IMR-90 (cell line): Measurements from ENCODE around the gene RFX3. TPM values are rescaled to one million over a fixed set of nuclear protein-coding genes. Genes with fewer than 3 reads are reported as not detected.
A peak's percentile ranks its signal among the peaks of the same experiment; 100 is the strongest.

Experiments
- ATAC-seq: fragments of 200-7000 bp; cut with Tn5 transposase; 2 replicates; pipeline ENCODE4 v1.9.1; 2020; ENCODE audit warnings: low read depth, mild to moderate bottlenecking, moderate library complexity
- BruUV-seq: library from RNA; stranded (reverse); fragments of 400-500 nt; replicated peaks from 2 replicates; lab custom pipeline; 2021; lab: Mats Ljungman, UMichigan
- CTCF ChIA-PET: fragments of 300-600 bp; formaldehyde crosslinking; extraction: SDS; loops from one replicate; lab custom pipeline; 2021; ENCODE audit warnings: antibody characterized with exemption; lab: Yijun Ruan, JAX
- POLR2A ChIA-PET: fragments of 300-600 bp; sonication (Branson Sonifier 250); formaldehyde crosslinking; loops from one replicate; lab custom pipeline; 2022; ENCODE audit warnings: antibody characterized with exemption; ENCODE audit not compliant: unreplicated experiment; lab: Charles Lee
- DNase-seq: peaks from one replicate; pipeline ENCODE4 v3.0.0; 2013
- H2AFZ ChIP-seq: replicated peaks from 2 replicates; pipeline ENCODE3; 2013; ENCODE audit warnings: low read length, mild to moderate bottlenecking; ENCODE audit not compliant: poor library complexity
- H2AK5ac ChIP-seq: 2 replicates; pipeline ENCODE4 v1.6.1; 2013; ENCODE audit warnings: low read depth, low read length, inconsistent platforms
- H2AK9ac ChIP-seq: replicated peaks from 2 replicates; pipeline ENCODE3; 2013; ENCODE audit warnings: mild to moderate bottlenecking, low read depth, low read length, moderate library complexity; ENCODE audit not compliant: poor library complexity
- H2BK120ac ChIP-seq: 2 replicates; pipeline ENCODE4 v1.6.1; 2013; ENCODE audit warnings: low read depth, low read length, inconsistent platforms
- H2BK15ac ChIP-seq: 3 replicates; pipeline ENCODE4 v1.6.1; 2013; ENCODE audit warnings: low read depth, low read length, inconsistent platforms
- H2BK20ac ChIP-seq: 2 replicates; pipeline ENCODE4 v1.6.1; 2013; ENCODE audit warnings: low read depth, mild to moderate bottlenecking, inconsistent platforms, low read length, moderate library complexity
- H2BK5ac ChIP-seq: 2 replicates; pipeline ENCODE4 v1.6.1; 2013; ENCODE audit warnings: mild to moderate bottlenecking, low read depth, low read length, inconsistent platforms; ENCODE audit not compliant: poor library complexity, severe bottlenecking
- H3K14ac ChIP-seq: replicated peaks from 2 replicates; pipeline ENCODE4 v1.6.1; 2013; ENCODE audit warnings: low read depth, low read length, inconsistent platforms
- H3K18ac ChIP-seq: 2 replicates; pipeline ENCODE4 v1.6.1; 2013; ENCODE audit warnings: low read depth, low read length, control low read depth
- H3K23ac ChIP-seq: 2 replicates; pipeline ENCODE4 v1.6.1; 2013; ENCODE audit warnings: low read depth, low read length, inconsistent platforms
- H3K27ac ChIP-seq: 2 replicates; pipeline ENCODE4 v1.5.1; 2013; ENCODE audit warnings: mild to moderate bottlenecking, control low read depth, low read length; ENCODE audit not compliant: insufficient read depth
- H3K27me3 ChIP-seq: 2 replicates; pipeline ENCODE4 v1.6.1; 2013; ENCODE audit warnings: low read length; ENCODE audit not compliant: control insufficient read depth, insufficient read depth
- H3K36me3 ChIP-seq: 2 replicates; pipeline ENCODE4 v1.6.1; 2013; ENCODE audit warnings: low read length, mixed read lengths; ENCODE audit not compliant: control insufficient read depth, insufficient read depth
- H3K4ac ChIP-seq: 2 replicates; pipeline ENCODE4 v1.6.1; 2013; ENCODE audit warnings: low read depth, low read length, inconsistent platforms
- H3K4me1 ChIP-seq: 2 replicates; pipeline ENCODE4 v1.6.1; 2013; ENCODE audit warnings: low read length, mixed read lengths; ENCODE audit not compliant: control insufficient read depth, insufficient read depth
- H3K4me2 ChIP-seq: 2 replicates; pipeline ENCODE4 v1.6.1; 2013; ENCODE audit warnings: low read depth, mild to moderate bottlenecking, control low read depth, low read length, moderate library complexity
- H3K4me3 ChIP-seq: 2 replicates; pipeline ENCODE4 v1.5.1; 2013; ENCODE audit warnings: low read depth, mild to moderate bottlenecking, control low read depth, low read length, moderate library complexity; ENCODE audit not compliant: insufficient read depth
- H3K56ac ChIP-seq: 2 replicates; pipeline ENCODE4 v1.6.1; 2013; ENCODE audit warnings: low read length, inconsistent platforms; ENCODE audit not compliant: insufficient read depth; ENCODE audit errors: extremely low read depth
- H3K79me1 ChIP-seq, 2 experiments: 2 replicates each; pipeline ENCODE4 v1.6.1; 2013; ENCODE audit warnings: low read length in 2 of 2, inconsistent platforms in 1 of 2, low read depth in 1 of 2
- H3K9ac ChIP-seq: 2 replicates; pipeline ENCODE4 v1.6.1; 2013; ENCODE audit warnings: low read depth, low read length, control low read depth
- H3K9me1 ChIP-seq: 2 replicates; pipeline ENCODE4 v1.6.1; 2013; ENCODE audit warnings: low read length, inconsistent platforms; ENCODE audit not compliant: insufficient read depth
- H3K9me3 ChIP-seq: 2 replicates; pipeline ENCODE4 v1.6.1; 2013; ENCODE audit warnings: low read length; ENCODE audit not compliant: control insufficient read depth, insufficient read depth
- H4K20me1 ChIP-seq: 2 replicates; pipeline ENCODE4 v1.6.1; 2013; ENCODE audit warnings: low read length, inconsistent platforms; ENCODE audit not compliant: insufficient read depth
- H4K5ac ChIP-seq: 2 replicates; pipeline ENCODE4 v1.6.1; 2013; ENCODE audit warnings: mild to moderate bottlenecking, low read depth, low read length, control low read depth
- H4K8ac ChIP-seq, 2 experiments: 2 replicates each; pipeline ENCODE4 v1.6.1; 2013; ENCODE audit warnings: low read depth in 2 of 2, low read length in 2 of 2, control low read depth in 1 of 2, inconsistent platforms in 1 of 2
- H4K91ac ChIP-seq: 2 replicates; pipeline ENCODE4 v1.6.1; 2013; ENCODE audit warnings: low read depth, low read length, inconsistent platforms; ENCODE audit not compliant: insufficient read depth
- CEBPB ChIP-seq: IDR thresholded peaks from 2 replicates; pipeline ENCODE4 v1.6.1; 2012; ENCODE audit warnings: low read depth, low read length, improper control_type of control experiment
- ELK1 ChIP-seq: fragments of 150-350 bp; IDR thresholded peaks from 2 replicates; pipeline ENCODE4 v1.6.1; 2016; ENCODE audit warnings: low read depth, mild to moderate bottlenecking, low read length, moderate library complexity, borderline replicate concordance
- WGBS, 2 experiments: methylation state at CpG; one replicate each; pipeline versions ENCODE4 v1.1.5 to v1.1.7; 2013; ENCODE audit warnings: missing lambda C conversion rate in 2 of 2; ENCODE audit not compliant: insufficient read length in 1 of 2; ENCODE audit errors: extremely low coverage in 2 of 2; 5-methylcytosine and 5-hydroxymethylcytosine counted together
- dilution Hi-C: fragments of 300-500 bp; cut with HindIII; formaldehyde crosslinking; loops from one replicate; pipeline ENCODE4 v1.14.3; 2018; ENCODE audit warnings: low sequenced_read_pairs; ENCODE audit not compliant: unreplicated experiment
- in situ Hi-C: fragments of 300-500 bp; cut with MboI; formaldehyde crosslinking; loops from 3 replicates; pipeline ENCODE4 v1.14.3; 2019; ENCODE audit warnings: low sequenced_read_pairs, inconsistent platforms, mixed read lengths
- intact Hi-C: fragments of 100-400 bp; cut with micrococcal nuclease; formaldehyde crosslinking; loops from 2 replicates; pipeline ENCODE4 v1.10.0; 2022
- polyA plus RNA-seq, 3 experiments: library from polyadenylated mRNA; depleted of rRNA; stranded (reverse); fragments of >200 nt; gene quantifications; 2 replicates each; pipeline ENCODE4 v1.2.3, GENCODE V29; 2012; ENCODE audit warnings: low replicate concordance in 1 of 3
- total RNA-seq: library from RNA; depleted of rRNA; stranded (reverse); fragments of >200 nt; gene quantifications from 2 replicates; pipeline ENCODE4 v1.2.3, GENCODE V29; 2012

RFX3 gene
- total and polyA plus RNA-seq, 2 of the 4 experiments (the other 2 are of a cell fraction): 1.7 to 2.7 TPM

GRCh38 chr9:3235497-3235896, 290.3 kb downstream of the RFX3 start:
- H3K14ac ChIP-seq: no peak overlapping the region
- no peak overlapping the region for H4K91ac ChIP-seq
- BruUV-seq: no TSS peak
- H3K9me1 ChIP-seq: peaks cover 7% of the 10 kb centered on the region; the same call in 1 of the 2 replicates
- H2BK120ac ChIP-seq: no peak overlapping the region
- H2AK9ac ChIP-seq: no peak overlapping the region
- H3K27ac ChIP-seq: no peak overlapping the region
- H3K27me3 ChIP-seq: no peaks in the 10 kb centered on the region
- WGBS, 2 experiments: no CpG with 5 or more reads among the region's 1 CpG
- CTCF ChIA-PET: no interaction called here
- H2AFZ ChIP-seq: no peak overlapping the region
- H3K18ac ChIP-seq: no peak overlapping the region
- no peak overlapping the region for H3K23ac ChIP-seq
- POLR2A ChIA-PET: no interaction called here
- H3K4me1 ChIP-seq: peaks cover 3% of the 10 kb centered on the region; the same call in 1 of the 2 replicates
- no peak overlapping the region for H3K4me2 ChIP-seq
- no peak overlapping the region for H2AK5ac ChIP-seq
- no peak overlapping the region for H3K4me3 ChIP-seq
- no peaks in the 10 kb centered on the region for H4K20me1 ChIP-seq
- no peak for TF ChIP-seq ELK1
- peak; percentile 71 for TF ChIP-seq CEBPB
- H2BK5ac ChIP-seq: no peak overlapping the region
- DNase-seq (no peak), ATAC-seq (no peak)
- dilution Hi-C loops: no loop called here
- H3K9ac ChIP-seq: no peak overlapping the region
- no peak overlapping the region for H3K56ac ChIP-seq
- no peak overlapping the region for H2BK20ac ChIP-seq
- no peaks in the 10 kb centered on the region for H3K9me3 ChIP-seq
- H2BK15ac ChIP-seq: no peak overlapping the region
- in situ Hi-C loops: loop anchor here (25.0 kb wide), 1 partner anchor 1127 kb away; no protein-coding TSS in a partner anchor
- H3K79me1 ChIP-seq: no peaks in the 10 kb centered on the region
- no peak overlapping the region for H4K8ac ChIP-seq
- H3K4ac ChIP-seq: no peak overlapping the region
- H4K5ac ChIP-seq: no peak overlapping the region
- no peaks in the 10 kb centered on the region for H3K36me3 ChIP-seq
- intact Hi-C loops: no loop called here
